Activated T-helper 17 cell treated with anti-CD3 and anti-CD28 coated beads, Interleukin-2, amount 50 U/mL, for 72 hours (primary cell): ENCODE results near the gene PTPRJ. TPM values are rescaled to one million over a fixed set of nuclear protein-coding genes. Genes with fewer than 3 reads are reported as not detected.

Experiments used
- ATAC-seq: fragments of 150-1000 bp; cut with Tn5 transposase; replicated peaks from 2 replicates; pipeline ENCODE4 v1.10.0; 2021; ENCODE audit warnings: mild to moderate bottlenecking, moderate library complexity
- H3K27ac Mint-ChIP-seq: one replicate; pipeline ENCODE4 v1.8.0; 2022; ENCODE audit warnings: mixed read lengths
- H3K27me3 Mint-ChIP-seq: one replicate; pipeline ENCODE4 v1.8.0; 2022; ENCODE audit warnings: mixed read lengths
- H3K36me3 Mint-ChIP-seq: one replicate; pipeline ENCODE4 v1.8.0; 2022; ENCODE audit warnings: low read depth, mild to moderate bottlenecking, mixed read lengths
- H3K4me1 Mint-ChIP-seq: one replicate; pipeline ENCODE4 v1.8.0; 2022; ENCODE audit warnings: mixed read lengths
- H3K4me3 Mint-ChIP-seq: one replicate; pipeline ENCODE4 v1.8.0; 2022; ENCODE audit warnings: mild to moderate bottlenecking, mixed read lengths
- H3K9me3 Mint-ChIP-seq: one replicate; pipeline ENCODE4 v1.8.0; 2022; ENCODE audit warnings: mixed read lengths
- total RNA-seq, 2 donors: library from RNA; stranded (reverse); gene quantifications; one replicate each; pipeline ENCODE4 v1.2.3, GENCODE V29; 2022

PTPRJ gene
- total RNA-seq, 2 donors from 2014 or later: 36.1 to 52.8 TPM

- peak overlapping the region; percentile 66 for H3K4me3 Mint-ChIP-seq
- H3K27ac Mint-ChIP-seq: peak overlapping the region; percentile 76
- ATAC-seq: peak; percentile 31
- H3K4me1 Mint-ChIP-seq: peaks cover 39% of the 10 kb centered on the region
- no peaks in the 10 kb centered on the region for H3K9me3 Mint-ChIP-seq
- H3K27me3 Mint-ChIP-seq: no peaks in the 10 kb centered on the region
- H3K36me3 Mint-ChIP-seq: peaks cover 15% of the 10 kb centered on the region
Observed at GRCh38 chr11:48109046-48109666, 128.8 kb downstream of the PTPRJ start.

DNA sequence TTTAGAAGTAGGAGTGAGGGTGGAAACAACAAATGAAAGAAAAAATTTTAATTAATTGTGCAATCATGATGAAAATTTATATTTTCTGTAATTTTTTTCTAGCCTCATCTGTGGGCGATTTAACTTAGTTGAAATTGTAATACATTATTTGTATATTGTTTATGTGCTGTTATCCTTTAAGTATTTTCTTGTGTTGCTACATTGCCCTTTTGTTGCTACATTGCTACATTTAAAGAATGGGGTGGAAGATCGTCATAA is 130.1 kb downstream of the PTPRJ start:
- Mint-ChIP-seq H3K9me3 (peaks cover 8% of the 10 kb centered on the region), H3K4me1 (peaks cover 39% of the 10 kb centered on the region), H3K27me3 (no peaks in the 10 kb centered on the region), H3K4me3 (peak overlapping the region; percentile 66), H3K27ac (no peak overlapping the region), H3K36me3 (peaks cover 26% of the 10 kb centered on the region)
- ATAC-seq: no peak

DNA sequence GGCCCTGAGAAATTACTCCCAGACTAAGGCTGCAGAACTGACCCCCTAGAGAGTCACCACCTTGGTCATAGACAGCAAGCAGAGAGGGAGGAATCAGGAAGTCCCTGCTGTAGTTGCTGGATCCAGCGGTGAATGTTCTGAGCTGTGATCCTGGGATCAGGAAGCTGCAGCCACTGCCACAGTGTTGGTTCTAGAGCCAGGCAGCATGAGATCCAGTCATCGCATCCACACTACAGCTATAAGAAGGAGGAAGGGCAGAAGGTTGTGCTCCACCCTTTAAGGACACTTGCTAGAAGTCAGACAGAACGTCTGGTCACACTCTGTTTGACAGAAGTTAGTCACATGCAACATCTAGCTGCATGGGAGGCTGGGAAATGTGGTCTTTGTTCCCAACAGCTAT is 131.5 kb downstream of the PTPRJ start:
- H3K27me3 Mint-ChIP-seq: no peaks in the 10 kb centered on the region
- peaks cover 29% of the 10 kb centered on the region for H3K4me1 Mint-ChIP-seq
- H3K36me3 Mint-ChIP-seq: peaks cover 26% of the 10 kb centered on the region
- no peak for ATAC-seq
- no peak overlapping the region for H3K27ac Mint-ChIP-seq
- H3K4me3 Mint-ChIP-seq: no peak overlapping the region
- H3K9me3 Mint-ChIP-seq: peaks cover 8% of the 10 kb centered on the region

GRCh38 chr11:48114740-48115139 is 134.4 kb downstream of the PTPRJ start:
- no peak overlapping the region for H3K27ac Mint-ChIP-seq
- peaks cover 43% of the 10 kb centered on the region for H3K36me3 Mint-ChIP-seq
- H3K4me3 Mint-ChIP-seq: no peak overlapping the region
- H3K9me3 Mint-ChIP-seq: peaks cover 8% of the 10 kb centered on the region
- no peak for ATAC-seq
- no peaks in the 10 kb centered on the region for H3K27me3 Mint-ChIP-seq
- H3K4me1 Mint-ChIP-seq: peaks cover 10% of the 10 kb centered on the region

- Mint-ChIP-seq H3K27ac (no peak overlapping the region), H3K9me3 (peaks cover 8% of the 10 kb centered on the region)
Observed at GRCh38 chr11:48116437-48117228, 136.3 kb downstream of the PTPRJ start.

DNA sequence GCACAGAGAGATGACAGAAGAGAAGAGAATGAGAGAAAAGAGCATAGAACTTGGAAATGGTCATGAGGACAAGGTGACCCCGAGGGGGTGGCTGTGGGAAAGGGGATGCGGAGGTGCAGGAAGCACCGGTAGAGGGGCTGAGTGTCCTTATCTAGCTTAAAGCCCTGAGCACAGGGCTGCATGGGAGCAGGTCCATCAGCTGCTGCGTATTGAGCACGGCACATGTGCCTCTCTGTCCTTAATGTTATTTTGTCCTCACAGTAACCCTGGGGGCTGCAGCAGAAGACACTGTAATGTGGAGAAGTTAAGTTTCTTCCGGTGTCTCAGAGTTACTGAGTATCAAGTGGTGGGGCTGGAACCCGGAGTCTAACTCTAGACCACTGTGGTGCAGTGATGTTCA is 141.9 kb downstream of the PTPRJ start:
- no peaks in the 10 kb centered on the region for H3K27me3 Mint-ChIP-seq
- peaks cover 10% of the 10 kb centered on the region for H3K4me1 Mint-ChIP-seq
- peaks cover 92% of the 10 kb centered on the region for H3K36me3 Mint-ChIP-seq
- ATAC-seq: no peak
- H3K9me3 Mint-ChIP-seq: no peaks in the 10 kb centered on the region
- no peak overlapping the region for H3K4me3 Mint-ChIP-seq
- no peak overlapping the region for H3K27ac Mint-ChIP-seq

More at GRCh38 chr11:48116437-48117228, 136.3 kb downstream of the PTPRJ start:
- Mint-ChIP-seq H3K27me3 (no peaks in the 10 kb centered on the region), H3K36me3 (peaks cover 58% of the 10 kb centered on the region), H3K4me1 (peaks cover 5% of the 10 kb centered on the region), H3K4me3 (no peak overlapping the region)
- no peak for ATAC-seq

- ATAC-seq: no peak
- Mint-ChIP-seq H3K36me3 (peaks cover 93% of the 10 kb centered on the region), H3K9me3 (no peaks in the 10 kb centered on the region), H3K27ac (no peak overlapping the region), H3K4me1 (peaks cover 10% of the 10 kb centered on the region), H3K4me3 (no peak overlapping the region), H3K27me3 (no peaks in the 10 kb centered on the region)
Observed at GRCh38 chr11:48122656-48123055, 142.3 kb downstream of the PTPRJ start.

- no peak for ATAC-seq
- Mint-ChIP-seq H3K4me3 (no peak overlapping the region), H3K27ac (peak overlapping the region; percentile 14), H3K9me3 (no peaks in the 10 kb centered on the region), H3K4me1 (peaks cover 10% of the 10 kb centered on the region), H3K27me3 (no peaks in the 10 kb centered on the region), H3K36me3 (peaks cover 96% of the 10 kb centered on the region)
Observed at GRCh38 chr11:48123254-48123875, 143.0 kb downstream of the PTPRJ start.

DNA sequence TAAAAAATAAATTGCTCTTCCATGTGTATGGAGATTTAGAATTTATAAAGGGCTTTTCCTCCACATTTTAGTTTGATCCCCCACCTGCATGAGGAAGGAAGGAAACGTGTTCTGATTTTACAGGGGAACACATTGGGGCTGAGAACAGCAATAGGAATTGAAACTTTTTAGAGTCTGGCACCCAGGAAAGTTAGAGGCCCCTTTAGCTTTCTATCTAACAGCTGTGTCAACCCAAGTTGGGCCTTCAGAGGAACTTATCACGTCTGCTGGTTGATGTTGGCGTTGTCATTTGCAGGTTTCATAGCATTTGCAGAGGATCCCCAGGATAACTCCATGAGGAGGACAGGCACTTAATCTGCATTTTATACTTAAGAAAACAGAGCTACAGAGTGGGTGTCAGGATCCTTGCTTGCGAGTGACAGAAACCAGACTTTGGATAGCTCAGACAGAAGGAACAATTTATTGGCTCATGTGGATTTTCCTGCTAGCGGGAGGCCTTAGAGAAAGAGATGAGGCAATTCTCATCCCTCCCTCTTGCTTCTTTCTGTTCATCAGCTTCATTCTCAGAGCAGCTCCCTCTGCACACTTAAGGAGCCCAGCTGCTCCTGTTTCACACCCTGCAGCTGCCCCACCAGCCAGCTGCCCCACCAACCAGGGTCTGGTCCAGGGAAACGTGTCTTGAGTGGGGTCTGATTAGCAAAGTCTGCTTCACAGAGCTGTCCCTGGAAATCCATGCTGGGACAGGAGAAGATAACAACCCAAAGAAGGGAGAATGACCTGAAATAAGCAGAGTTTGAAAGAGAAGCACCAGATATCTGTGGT is 143.8 kb downstream of the PTPRJ start:
- Mint-ChIP-seq H3K27me3 (no peaks in the 10 kb centered on the region), H3K4me3 (no peak overlapping the region), H3K36me3 (peaks cover 100% of the 10 kb centered on the region), H3K9me3 (no peaks in the 10 kb centered on the region), H3K4me1 (peaks cover 8% of the 10 kb centered on the region), H3K27ac (peak overlapping the region; percentile 45)
- ATAC-seq: no peak

- peaks cover 100% of the 10 kb centered on the region for H3K36me3 Mint-ChIP-seq
- H3K4me3 Mint-ChIP-seq: no peak overlapping the region
- peaks cover 11% of the 10 kb centered on the region for H3K4me1 Mint-ChIP-seq
- H3K27me3 Mint-ChIP-seq: no peaks in the 10 kb centered on the region
- ATAC-seq: no peak
- H3K27ac Mint-ChIP-seq: peak overlapping the region; percentile 45
- no peaks in the 10 kb centered on the region for H3K9me3 Mint-ChIP-seq
Observed at GRCh38 chr11:48124880-48125279, 144.5 kb downstream of the PTPRJ start.

DNA sequence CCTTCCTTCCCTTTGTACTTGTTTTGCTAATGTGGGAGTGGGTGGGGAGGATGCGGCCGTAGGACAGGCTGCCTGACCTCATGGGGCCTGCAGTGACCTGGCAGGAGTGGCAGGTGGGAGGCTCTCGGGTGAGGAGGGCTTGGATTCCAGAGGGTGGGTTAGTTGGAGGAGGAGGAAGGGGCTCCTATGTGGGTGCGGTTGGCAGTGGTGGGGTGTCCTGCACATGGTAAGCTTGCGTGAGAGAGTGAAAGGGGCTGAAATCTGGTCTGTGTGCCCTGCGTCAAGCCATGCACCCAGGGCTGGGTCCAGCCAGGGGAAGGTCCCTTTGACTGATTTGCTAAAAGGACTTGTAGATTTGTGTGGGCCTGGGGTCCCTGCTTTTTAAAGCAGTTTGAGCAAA is 145.5 kb downstream of the PTPRJ start:
- no peak for ATAC-seq
- H3K4me3 Mint-ChIP-seq: no peak overlapping the region
- H3K36me3 Mint-ChIP-seq: peaks cover 97% of the 10 kb centered on the region
- peak overlapping the region; percentile 15 for H3K27ac Mint-ChIP-seq
- peaks cover 11% of the 10 kb centered on the region for H3K4me1 Mint-ChIP-seq
- no peaks in the 10 kb centered on the region for H3K27me3 Mint-ChIP-seq
- no peaks in the 10 kb centered on the region for H3K9me3 Mint-ChIP-seq

DNA sequence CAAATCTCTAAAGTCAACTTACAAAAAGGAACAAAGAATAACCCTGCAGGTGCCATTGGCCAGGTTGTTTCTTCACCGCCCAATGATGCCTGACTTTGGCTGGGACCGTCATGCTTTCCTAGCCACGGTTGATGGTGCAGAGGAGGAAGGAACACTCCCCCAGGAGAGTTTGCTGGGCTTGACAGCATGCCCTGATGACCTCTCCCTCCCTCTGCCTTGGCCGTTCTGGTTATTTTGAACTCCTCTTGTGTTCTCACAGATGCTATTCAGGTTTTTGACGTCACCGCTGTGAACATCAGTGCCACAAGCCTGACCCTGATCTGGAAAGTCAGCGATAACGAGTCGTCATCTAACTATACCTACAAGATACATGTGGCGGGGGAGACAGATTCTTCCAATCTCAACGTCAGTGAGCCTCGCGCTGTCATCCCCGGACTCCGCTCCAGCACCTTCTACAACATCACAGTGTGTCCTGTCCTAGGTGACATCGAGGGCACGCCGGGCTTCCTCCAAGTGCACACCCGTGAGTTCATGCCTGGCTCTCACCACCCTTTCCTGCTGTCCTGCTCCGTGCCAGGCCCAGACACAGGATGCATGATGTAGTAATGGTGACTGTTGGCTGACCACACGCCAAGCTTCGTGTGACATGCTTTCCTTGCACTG is 147.3 kb downstream of the PTPRJ start:
- Mint-ChIP-seq H3K27me3 (no peaks in the 10 kb centered on the region), H3K9me3 (no peaks in the 10 kb centered on the region), H3K4me3 (no peak overlapping the region), H3K4me1 (peaks cover 11% of the 10 kb centered on the region), H3K36me3 (peaks cover 92% of the 10 kb centered on the region), H3K27ac (peak overlapping the region; percentile 10)
- ATAC-seq: no peak

DNA sequence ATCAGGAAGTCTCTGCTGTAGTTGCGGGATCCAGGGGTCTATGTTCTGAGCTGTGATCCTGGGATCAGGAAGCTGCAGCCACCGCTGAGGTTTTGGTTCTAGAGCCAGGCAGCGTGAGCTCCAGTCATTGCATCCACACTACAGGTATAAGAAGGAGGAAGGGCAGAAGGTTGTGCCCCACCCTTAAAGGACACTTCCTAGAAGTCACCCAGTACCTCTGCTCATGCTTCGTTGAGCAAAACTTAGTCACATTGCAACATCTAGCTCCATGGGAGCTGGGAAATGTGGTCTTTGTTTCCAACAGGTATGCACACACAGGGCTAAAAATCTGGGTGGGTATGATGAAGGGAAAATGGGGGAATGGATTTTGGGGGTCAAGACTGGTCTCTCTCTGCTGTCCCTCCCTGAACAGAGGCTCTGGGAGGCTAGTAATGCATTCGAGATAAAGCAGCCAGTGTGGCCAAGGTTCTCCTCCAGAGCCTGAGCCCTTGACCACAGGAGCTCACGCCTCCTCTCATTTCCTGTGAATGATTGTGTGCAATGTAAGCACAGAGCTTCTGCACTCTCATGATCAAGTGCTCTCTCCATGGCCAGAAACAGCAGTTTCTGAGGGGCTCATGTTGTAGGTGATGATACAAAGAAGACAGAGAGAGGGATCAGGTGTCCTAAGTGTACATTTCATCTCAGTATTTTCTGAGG is 149.5 kb downstream of the PTPRJ start:
- peaks cover 82% of the 10 kb centered on the region for H3K36me3 Mint-ChIP-seq
- no peak for ATAC-seq
- H3K27ac Mint-ChIP-seq: peak overlapping the region; percentile 33
- no peaks in the 10 kb centered on the region for H3K27me3 Mint-ChIP-seq
- H3K4me3 Mint-ChIP-seq: no peak overlapping the region
- H3K9me3 Mint-ChIP-seq: no peaks in the 10 kb centered on the region
- H3K4me1 Mint-ChIP-seq: peaks cover 11% of the 10 kb centered on the region
